H1 (cell line): ENCODE data around the gene CA9. TPM values are rescaled to one million over a fixed set of nuclear protein-coding genes. Genes with fewer than 3 reads are reported as not detected.

Source experiments
- CTCF ChIA-PET: fragments of 300-600 bp; sonication (Branson Sonifier 250); formaldehyde crosslinking; loops from one replicate; lab custom pipeline; 2021; ENCODE audit not compliant: partially characterized antibody; lab: Charles Lee
- POLR2A ChIA-PET: fragments of 300-600 bp; sonication (Branson Sonifier 250); formaldehyde crosslinking; loops from one replicate; lab custom pipeline; 2021; ENCODE audit warnings: inconsistent platforms; ENCODE audit not compliant: partially characterized antibody; lab: Charles Lee
- DNase-seq, 2 experiments: peaks; one replicate each; pipeline versions ENCODE4 v3.0.0 to v3.0.0-alpha.2; 2010 to 2022; ENCODE audit warnings: low spot score in 2 of 2, low read depth in 1 of 2, mixed read lengths in 1 of 2
- FAIRE-seq: peaks from 2 replicates; lab custom pipeline; 2011; peaks lifted over from hg19 to GRCh38; lab: Jason Lieb, UNC
- H2AFZ ChIP-seq: 2 replicates; pipeline ENCODE4 v1.8.1; 2012; ENCODE audit warnings: low read length, inconsistent platforms
- H2AK5ac ChIP-seq: 2 replicates; pipeline ENCODE4 v1.6.1; 2013; ENCODE audit warnings: low read depth, low read length
- H2BK120ac ChIP-seq: replicated peaks from 2 replicates; pipeline ENCODE3; 2013; ENCODE audit warnings: low read depth, low read length, inconsistent platforms
- H2BK12ac ChIP-seq: 2 replicates; pipeline ENCODE4 v1.6.1; 2013; ENCODE audit warnings: low read depth, low read length
- H2BK15ac ChIP-seq: 2 replicates; pipeline ENCODE4 v1.6.1; 2013; ENCODE audit warnings: low read length
- H2BK20ac ChIP-seq: 2 replicates; pipeline ENCODE4 v1.6.1; 2013; ENCODE audit warnings: low read length
- H2BK5ac ChIP-seq: 2 replicates; pipeline ENCODE4 v1.6.1; 2013; ENCODE audit warnings: low read depth, low read length
- H3K14ac ChIP-seq: 2 replicates; pipeline ENCODE4 v1.6.1; 2013; ENCODE audit warnings: inconsistent platforms; ENCODE audit not compliant: insufficient read length
- H3K18ac ChIP-seq: 2 replicates; pipeline ENCODE4 v1.6.1; 2013; ENCODE audit warnings: low read length; ENCODE audit errors: extremely low read depth
- H3K23ac ChIP-seq: 2 replicates; pipeline ENCODE4 v1.6.1; 2013; ENCODE audit warnings: inconsistent platforms; ENCODE audit not compliant: insufficient read length
- H3K23me2 ChIP-seq: 2 replicates; pipeline ENCODE4 v1.6.1; 2013; ENCODE audit warnings: low read depth, low read length
- H3K27ac ChIP-seq: 2 replicates; pipeline ENCODE4 v1.6.1; 2011; ENCODE audit warnings: low read depth, low read length, inconsistent platforms
- H3K27me3 ChIP-seq, 4 experiments: replicated peaks in 1 of 4; 1 replicate in 1 of 4; 2 replicates in 3 of 4; pipeline versions ENCODE4 v1.6.1 to v1.8.1; 2011 to 2013; ENCODE audit warnings: low read length in 3 of 4, mild to moderate bottlenecking in 3 of 4, inconsistent platforms in 2 of 4, mixed read lengths in 2 of 4, moderate library complexity in 1 of 4; ENCODE audit not compliant: control insufficient read depth in 3 of 4, insufficient read depth in 3 of 4; ENCODE audit errors: extremely low read depth in 1 of 4
- H3K36me3 ChIP-seq, 4 experiments: 2 replicates each; pipeline versions ENCODE4 v1.6.1 to v1.8.1; 2011 to 2013; ENCODE audit warnings: mild to moderate bottlenecking in 4 of 4, low read length in 3 of 4, moderate library complexity in 2 of 4, control low read depth in 1 of 4, inconsistent platforms in 1 of 4; ENCODE audit not compliant: insufficient read depth in 4 of 4, control insufficient read depth in 2 of 4
- H3K4ac ChIP-seq: replicated peaks from 2 replicates; pipeline ENCODE3; 2013; ENCODE audit warnings: low read length, low read depth, mixed read lengths, inconsistent platforms; ENCODE audit not compliant: insufficient read length
- H3K4me1 ChIP-seq, 4 experiments: replicated peaks in 1 of 4; 1 replicate in 1 of 4; 2 replicates in 3 of 4; pipeline versions ENCODE4 v1.6.1 to v1.8.1; 2011 to 2013; ENCODE audit warnings: low read length in 3 of 4, inconsistent platforms in 2 of 4, mixed read lengths in 1 of 4; ENCODE audit not compliant: insufficient read depth in 4 of 4, control insufficient read depth in 3 of 4
- H3K4me2 ChIP-seq, 2 experiments: 2 replicates each; pipeline versions ENCODE4 v1.6.1 to v1.8.1; 2011 to 2013; ENCODE audit warnings: low read depth in 2 of 2, low read length in 2 of 2, control low read depth in 1 of 2, inconsistent platforms in 1 of 2, mild to moderate bottlenecking in 1 of 2; ENCODE audit not compliant: insufficient read depth in 1 of 2
- H3K4me3 ChIP-seq, 4 experiments: fragments of 200-600, 300-600 bp in 1 of 4; sonication (generic), shearing (Covaris generic), sonication (Bioruptor Twin) in 1 of 4; 2 replicates each; pipeline versions ENCODE4 v1.5.1 to v1.8.1; 2011 to 2016; ENCODE audit warnings: low read length in 4 of 4, low read depth in 3 of 4, control low read depth in 2 of 4, inconsistent platforms in 2 of 4, mild to moderate bottlenecking in 2 of 4, mixed read lengths in 1 of 4, moderate library complexity in 1 of 4; ENCODE audit not compliant: insufficient read depth in 2 of 4; ENCODE audit errors: extremely low read depth in 1 of 4
- H3K56ac ChIP-seq: replicated peaks from 2 replicates; pipeline ENCODE3; 2013; ENCODE audit warnings: low read depth, mild to moderate bottlenecking, mixed read lengths, low read length, inconsistent platforms; ENCODE audit not compliant: insufficient read length
- H3K79me1 ChIP-seq: 2 replicates; pipeline ENCODE4 v1.6.1; 2013; ENCODE audit warnings: low read depth, low read length, control low read depth
- H3K79me2 ChIP-seq, 2 experiments: 2 replicates each; pipeline versions ENCODE4 v1.6.1 to v1.8.1; 2012 to 2013; ENCODE audit warnings: low read length in 2 of 2, mild to moderate bottlenecking in 2 of 2, inconsistent platforms in 1 of 2; ENCODE audit not compliant: insufficient read depth in 2 of 2, control insufficient read depth in 1 of 2
- H3K9ac ChIP-seq, 4 experiments: replicated peaks in 1 of 4; 1 replicate in 1 of 4; 2 replicates in 3 of 4; pipeline versions ENCODE4 v1.6.1 to v1.8.1; 2011 to 2013; ENCODE audit warnings: low read depth in 3 of 4, low read length in 3 of 4, control low read depth in 2 of 4, mild to moderate bottlenecking in 2 of 4, moderate library complexity in 2 of 4, inconsistent platforms in 1 of 4; ENCODE audit errors: extremely low read depth in 1 of 4
- H3K9me3 ChIP-seq, 2 experiments: 2 replicates each; pipeline versions ENCODE4 v1.6.1 to v1.8.1; 2012 to 2013; ENCODE audit warnings: mild to moderate bottlenecking in 2 of 2, moderate library complexity in 2 of 2, control low read depth in 1 of 2, inconsistent platforms in 1 of 2, low read depth in 1 of 2, low read length in 1 of 2, mixed read lengths in 1 of 2; ENCODE audit not compliant: insufficient read depth in 2 of 2
- H4K20me1 ChIP-seq, 2 experiments: replicated peaks in 1 of 2; 2 replicates each; pipeline versions ENCODE3 to v1.8.1; 2011 to 2013; ENCODE audit warnings: inconsistent platforms in 2 of 2, low read length in 2 of 2, mild to moderate bottlenecking in 1 of 2; ENCODE audit not compliant: insufficient read depth in 2 of 2, control insufficient read depth in 1 of 2
- H4K5ac ChIP-seq: 2 replicates; pipeline ENCODE4 v1.6.1; 2013; ENCODE audit warnings: low read length, low read depth, mixed read lengths, inconsistent platforms; ENCODE audit not compliant: insufficient read length
- H4K8ac ChIP-seq: 2 replicates; pipeline ENCODE4 v1.8.0; 2013; ENCODE audit warnings: mild to moderate bottlenecking, moderate library complexity, low read length, inconsistent platforms; ENCODE audit not compliant: insufficient read depth; ENCODE audit errors: extremely low read depth
- H4K91ac ChIP-seq: replicated peaks from 2 replicates; pipeline ENCODE3; 2013; ENCODE audit warnings: low read length, mixed read lengths, inconsistent platforms; ENCODE audit not compliant: insufficient read length
- PHF8 ChIP-seq: fragments of 200-600 bp; sonication (generic); conservative IDR thresholded peaks from 2 replicates; pipeline ENCODE4 v1.7.1; 2012; ENCODE audit warnings: low read depth, mild to moderate bottlenecking, inconsistent platforms, low read length, moderate library complexity
- POLR2AphosphoS5 ChIP-seq: IDR thresholded peaks from 2 replicates; pipeline ENCODE4 v1.6.1; 2011; ENCODE audit warnings: low read depth, low read length
- SP4 ChIP-seq: IDR thresholded peaks from 2 replicates; pipeline ENCODE4 v1.6.1; 2012; ENCODE audit warnings: low read length, inconsistent platforms
- WGBS, 2 experiments: shearing (Covaris generic) in 1 of 2; methylation state at CpG; one replicate each; pipeline versions ENCODE4 v1.1.6 to v1.1.7; 2013 to 2015; ENCODE audit warnings: low lambda C conversion rate in 2 of 2, mixed read lengths in 2 of 2, inconsistent platforms in 1 of 2, low coverage in 1 of 2, missing lambda C conversion rate in 1 of 2; ENCODE audit not compliant: insufficient replicate concordance in 2 of 2, insufficient coverage in 1 of 2, insufficient read length in 1 of 2; ENCODE audit errors: extremely low coverage in 1 of 2, missing lambda C conversion rate in 1 of 2; 5-methylcytosine and 5-hydroxymethylcytosine counted together
- polyA plus RNA-seq, 7 experiments: library from polyadenylated mRNA; depleted of rRNA in 3 of 7; stranded (reverse) in 5 of 7; unstranded in 2 of 7; fragments of >200 nt in 5 of 7; fragments of 200-250 nt in 2 of 7; gene quantifications; 1 replicate in 5 of 7; 2 replicates in 1 of 7; 4 replicates in 1 of 7; pipeline versions ENCODE4 v1.2.1 to v1.2.3, GENCODE V29; 2011 to 2013; ENCODE audit warnings: missing spikeins in 2 of 7, mixed read lengths in 2 of 7
- total RNA-seq: library from RNA; stranded (reverse); fragmentation: NEBNext Ultra II Directional; extraction: Animal tissue kit (Norgen Biotek cat#: 25700); gene quantifications from 2 replicates; pipeline ENCODE4 v1.2.1, GENCODE V29; 2021

CA9 gene
- total and polyA plus RNA-seq, 2 of the 8 experiments (the other 6 are each of a cell fraction or from before 2014, with no cell fraction given), result 1.3 to 1.8 TPM

- WGBS, 2 experiments, result 90% methylated on average over 6 of the region's 6 CpGs; no CpG with 5 or more reads in 1 of the 2 experiments
- Histone ChIP-seq H4K91ac (no peak overlapping the region), H2BK20ac (no peak overlapping the region), H3K23ac (no peak overlapping the region), H2BK12ac (no peak overlapping the region), H2BK5ac (no peak overlapping the region), H2BK120ac (no peak overlapping the region), H3K14ac (no peak overlapping the region), H2AFZ (no peak overlapping the region), H3K4me3 (no peak overlapping the region), H3K36me3 (peaks cover 14 to 43% (median 30%) of the 10 kb centered on the region in 4 experiments), H3K4me1 (peaks cover 0 to 6% (median 2%) of the 10 kb centered on the region in 4 experiments; a peak in 2 of 7 replicates), H3K18ac (no peak overlapping the region), H2BK15ac (no peak overlapping the region), H3K27ac (no peak overlapping the region), H3K4ac (no peak overlapping the region), H4K8ac (no peak overlapping the region), H4K5ac (no peak overlapping the region), H3K56ac (no peak overlapping the region), H3K79me1 (no peaks in the 10 kb centered on the region), H3K27me3 (no peaks in the 10 kb centered on the region), H3K23me2 (no peaks in the 10 kb centered on the region), H4K20me1 (peaks cover 5 to 8% of the 10 kb centered on the region in 2 experiments), H3K9me3 (no peaks in the 10 kb centered on the region), H3K9ac (no peak overlapping the region), H3K4me2 (no peak overlapping the region), H2AK5ac (no peak overlapping the region), H3K79me2 (no peaks in the 10 kb centered on the region; a peak in 1 of 4 replicates)
- ChIA-PET POLR2A (interaction anchor here (1.5 to 8.4 kb wide), 4 partner anchors 8 to 24 kb away, joined by 3 to 55 read pairs (median 28); partner anchors contain the start of genes ARHGEF39, CA9, CCDC107 and RMRP), CTCF (interaction anchor here (0.9 kb wide), 1 partner anchor 54 kb away, joined by 3 read pairs; no protein-coding TSS in a partner anchor)
- DNase-seq, result no peak
- no peak for TF ChIP-seq SP4
- peak; percentile 68; the same call in 1 of the 2 replicates for TF ChIP-seq POLR2AphosphoS5
- no peak for TF ChIP-seq PHF8
- FAIRE-seq, result no peak
Observed at GRCh38 chr9:35682051-35682450, 8.3 kb downstream of the CA9 start.
